HAP-1 (cell line): Measurements from ENCODE around the gene SEC62.

Experiments used
- DNase-seq, 2 experiments: peaks; one replicate each; pipeline ENCODE4 v3.0.0-alpha.2; 2016 to 2020; ENCODE audit warnings: low spot score in 2 of 2
- H3K27me3 ChIP-seq: fragments of 250-450 bp; sonication (Bioruptor Pico); 2 replicates; pipeline ENCODE4 v1.5.1; 2020; ENCODE audit warnings: low read depth, mild to moderate bottlenecking, moderate library complexity
- H3K36me3 ChIP-seq: fragments of 250-450 bp; sonication (Bioruptor Pico); replicated peaks from 2 replicates; pipeline ENCODE4 v1.5.1; 2020; ENCODE audit warnings: mild to moderate bottlenecking
- H3K4me1 ChIP-seq: fragments of 250-450 bp; sonication (Bioruptor Pico); 2 replicates; pipeline ENCODE4 v1.5.1; 2020; ENCODE audit warnings: mild to moderate bottlenecking
- H3K4me3 ChIP-seq: fragments of 250-450 bp; sonication (Bioruptor Pico); 2 replicates; pipeline ENCODE4 v1.5.1; 2020; ENCODE audit warnings: mild to moderate bottlenecking, moderate library complexity
- H3K9me3 ChIP-seq: fragments of 250-450 bp; sonication (Bioruptor Pico); 2 replicates; pipeline ENCODE4 v1.5.1; 2020; ENCODE audit warnings: mild to moderate bottlenecking, moderate library complexity
- in situ Hi-C: fragments of 300-500 bp; cut with MboI; formaldehyde crosslinking; loops from 3 replicates; pipeline ENCODE4 v1.14.3; 2020; ENCODE audit warnings: low sequenced_read_pairs, inconsistent platforms, mixed read lengths

Gene SEC62

GRCh38 chr3:170044271-170044670, 77.7 kb downstream of the SEC62 start:
- in situ Hi-C loops, result no loop called here
- Histone ChIP-seq H3K4me1 (no peaks in the 10 kb centered on the region), H3K4me3 (no peak overlapping the region)

GRCh38 chr3:170044795-170045244, 78.2 kb downstream of the SEC62 start:
- H3K36me3 ChIP-seq, result no peaks in the 10 kb centered on the region
- H3K4me3 ChIP-seq, result no peak overlapping the region
- H3K27me3 ChIP-seq, result no peaks in the 10 kb centered on the region
- no peaks in the 10 kb centered on the region for H3K9me3 ChIP-seq
- no peaks in the 10 kb centered on the region for H3K4me1 ChIP-seq
- in situ Hi-C loops, result no loop called here
- no peak for DNase-seq

More at GRCh38 chr3:170044271-170044670, 77.7 kb downstream of the SEC62 start:
- Histone ChIP-seq H3K36me3 (no peaks in the 10 kb centered on the region), H3K9me3 (no peaks in the 10 kb centered on the region), H3K27me3 (no peaks in the 10 kb centered on the region)
- DNase-seq, result no peak

DNA sequence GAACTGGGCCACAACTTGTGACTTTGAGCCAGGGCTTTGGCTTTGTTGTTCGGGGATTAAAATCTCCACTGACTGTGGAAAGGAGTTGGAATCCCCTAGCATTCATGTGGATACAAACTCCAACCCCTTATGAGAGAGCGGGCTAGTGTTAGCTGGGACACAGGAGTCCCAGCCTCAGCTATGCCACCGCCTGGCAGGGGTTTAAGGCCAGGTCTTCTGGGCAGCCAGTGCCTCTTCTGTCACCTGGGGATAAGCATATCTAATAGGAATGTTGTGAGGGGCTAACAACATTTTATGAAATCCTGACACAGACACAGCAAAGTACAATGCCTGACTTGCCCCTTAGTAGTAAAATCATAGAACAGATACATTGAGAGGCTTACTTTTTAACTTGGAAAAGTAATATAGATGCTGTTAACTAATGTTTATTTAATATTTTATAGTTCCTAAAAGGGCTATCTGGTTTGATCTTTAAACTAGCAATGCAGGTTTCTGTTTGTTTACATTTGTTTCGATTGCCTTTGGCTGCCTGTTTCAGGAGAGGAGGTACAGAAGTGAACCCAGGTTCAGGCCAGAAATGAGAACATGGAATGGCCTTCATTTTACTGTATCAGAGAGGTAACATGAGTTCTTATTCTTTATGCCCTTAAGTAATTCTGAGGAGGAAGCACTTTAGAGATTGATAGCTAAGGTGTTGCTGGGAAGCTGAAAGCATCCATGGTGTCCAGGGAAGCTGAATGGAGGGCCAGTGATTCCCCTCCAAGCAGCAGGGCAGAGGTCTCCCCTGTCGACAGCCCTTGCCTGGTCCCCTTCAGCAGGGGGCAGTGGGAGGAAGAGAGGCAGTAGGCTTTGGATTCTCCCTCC, 79.9 kb downstream of the SEC62 start:
- no peak overlapping the region for H3K4me3 ChIP-seq
- in situ Hi-C loops, result no loop called here
- no peaks in the 10 kb centered on the region for H3K9me3 ChIP-seq
- no peak for DNase-seq
- H3K27me3 ChIP-seq, result no peaks in the 10 kb centered on the region
- H3K36me3 ChIP-seq, result no peaks in the 10 kb centered on the region
- no peaks in the 10 kb centered on the region for H3K4me1 ChIP-seq

- Histone ChIP-seq H3K9me3 (no peaks in the 10 kb centered on the region), H3K36me3 (no peaks in the 10 kb centered on the region), H3K27me3 (no peaks in the 10 kb centered on the region), H3K4me3 (no peak overlapping the region), H3K4me1 (peaks cover 2% of the 10 kb centered on the region; the same call in 1 of the 2 replicates)
- in situ Hi-C loops, result no loop called here
- DNase-seq, result no peak
Measured at GRCh38 chr3:170047133-170047404, 80.5 kb downstream of the SEC62 start.
